ENCODE data around the gene SPAG17. TPM values are rescaled to one million over a fixed set of nuclear protein-coding genes. Genes with fewer than 3 reads are reported as not detected.

Gene SPAG17
- total RNA-seq, 1 experiment from 2014 or later: 1.8 TPM

- Histone ChIP-seq H3K27me3 (ENCODE audit: control insufficient read depth, insufficient read depth, low read length) (no peaks in the 10 kb centered on the region), H3K36me3 (replicated peaks; ENCODE audit: control insufficient read depth, insufficient read depth, low read length) (no peaks in the 10 kb centered on the region), H3K4me3 (ENCODE audit: insufficient read depth, low read depth, low read length) (no peak overlapping the region)
- no peak for DNase-seq
Observed at GRCh38 chr1:118118873-118119463, 66.1 kb downstream of the SPAG17 start.

GRCh38 chr1:118118469-118118868, 66.6 kb downstream of the SPAG17 start:
- Histone ChIP-seq H3K36me3 (replicated peaks; ENCODE audit: control insufficient read depth, insufficient read depth, low read length) (no peaks in the 10 kb centered on the region), H3K27me3 (ENCODE audit: control insufficient read depth, insufficient read depth, low read length) (no peaks in the 10 kb centered on the region), H3K4me3 (ENCODE audit: insufficient read depth, low read depth, low read length) (no peak overlapping the region)
- no peak for DNase-seq

- Histone ChIP-seq H3K27me3 (ENCODE audit: control insufficient read depth, insufficient read depth, low read length) (no peaks in the 10 kb centered on the region), H3K36me3 (replicated peaks; ENCODE audit: control insufficient read depth, insufficient read depth, low read length) (no peaks in the 10 kb centered on the region), H3K4me3 (ENCODE audit: insufficient read depth, low read depth, low read length) (no peak overlapping the region)
- DNase-seq: no peak
Observed at GRCh38 chr1:118117521-118117920, 67.5 kb downstream of the SPAG17 start.

GRCh38 chr1:118116909-118117308, 68.1 kb downstream of the SPAG17 start:
- no peak overlapping the region for H3K4me3 ChIP-seq (ENCODE audit: insufficient read depth, low read depth, low read length)
- H3K36me3 ChIP-seq (replicated peaks; ENCODE audit: control insufficient read depth, insufficient read depth, low read length): no peaks in the 10 kb centered on the region
- no peak for DNase-seq
- no peaks in the 10 kb centered on the region for H3K27me3 ChIP-seq (ENCODE audit: control insufficient read depth, insufficient read depth, low read length)

- no peak for DNase-seq
- Histone ChIP-seq H3K36me3 (replicated peaks; ENCODE audit: control insufficient read depth, insufficient read depth, low read length) (no peaks in the 10 kb centered on the region), H3K27me3 (ENCODE audit: control insufficient read depth, insufficient read depth, low read length) (no peaks in the 10 kb centered on the region), H3K4me3 (ENCODE audit: insufficient read depth, low read depth, low read length) (no peak overlapping the region)
Observed at GRCh38 chr1:118116401-118116800, 68.6 kb downstream of the SPAG17 start.

- no peaks in the 10 kb centered on the region for H3K27me3 ChIP-seq (ENCODE audit: control insufficient read depth, insufficient read depth, low read length)
- no peaks in the 10 kb centered on the region for H3K36me3 ChIP-seq (replicated peaks; ENCODE audit: control insufficient read depth, insufficient read depth, low read length)
- no peak overlapping the region for H3K4me3 ChIP-seq (ENCODE audit: insufficient read depth, low read depth, low read length)
- DNase-seq: no peak
Observed at GRCh38 chr1:118115567-118116295, 69.3 kb downstream of the SPAG17 start.

- Histone ChIP-seq H3K4me3 (ENCODE audit: insufficient read depth, low read depth, low read length) (no peak overlapping the region), H3K27me3 (ENCODE audit: control insufficient read depth, insufficient read depth, low read length) (no peaks in the 10 kb centered on the region), H3K36me3 (replicated peaks; ENCODE audit: control insufficient read depth, insufficient read depth, low read length) (no peaks in the 10 kb centered on the region)
- no peak for DNase-seq
Observed at GRCh38 chr1:118113261-118113660, 71.8 kb downstream of the SPAG17 start.

- DNase-seq: no peak
- no peaks in the 10 kb centered on the region for H3K36me3 ChIP-seq (replicated peaks; ENCODE audit: control insufficient read depth, insufficient read depth, low read length)
- H3K4me3 ChIP-seq (ENCODE audit: insufficient read depth, low read depth, low read length): no peak overlapping the region
- no peaks in the 10 kb centered on the region for H3K27me3 ChIP-seq (ENCODE audit: control insufficient read depth, insufficient read depth, low read length)
Observed at GRCh38 chr1:118110580-118110979, 74.4 kb downstream of the SPAG17 start.

- no peaks in the 10 kb centered on the region for H3K27me3 ChIP-seq (ENCODE audit: control insufficient read depth, insufficient read depth, low read length)
- no peak overlapping the region for H3K4me3 ChIP-seq (ENCODE audit: insufficient read depth, low read depth, low read length)
- no peak for DNase-seq
- H3K36me3 ChIP-seq (replicated peaks; ENCODE audit: control insufficient read depth, insufficient read depth, low read length): no peaks in the 10 kb centered on the region
Observed at GRCh38 chr1:118104951-118105350, 80.1 kb downstream of the SPAG17 start.

GRCh38 chr1:118102445-118102844, 82.6 kb downstream of the SPAG17 start:
- Histone ChIP-seq H3K27me3 (ENCODE audit: control insufficient read depth, insufficient read depth, low read length) (no peaks in the 10 kb centered on the region), H3K4me3 (ENCODE audit: insufficient read depth, low read depth, low read length) (no peak overlapping the region), H3K36me3 (replicated peaks; ENCODE audit: control insufficient read depth, insufficient read depth, low read length) (no peaks in the 10 kb centered on the region)
- DNase-seq: no peak

GRCh38 chr1:118101999-118102398, 83.0 kb downstream of the SPAG17 start:
- H3K4me3 ChIP-seq (ENCODE audit: insufficient read depth, low read depth, low read length): no peak overlapping the region
- DNase-seq: no peak
- H3K27me3 ChIP-seq (ENCODE audit: control insufficient read depth, insufficient read depth, low read length): no peaks in the 10 kb centered on the region
- no peaks in the 10 kb centered on the region for H3K36me3 ChIP-seq (replicated peaks; ENCODE audit: control insufficient read depth, insufficient read depth, low read length)

- H3K36me3 ChIP-seq (replicated peaks; ENCODE audit: control insufficient read depth, insufficient read depth, low read length): no peaks in the 10 kb centered on the region
- DNase-seq: no peak
Observed at GRCh38 chr1:118101515-118101844, 83.5 kb downstream of the SPAG17 start.

GRCh38 chr1:118100686-118101514, 84.1 kb downstream of the SPAG17 start:
- H3K36me3 ChIP-seq (replicated peaks; ENCODE audit: control insufficient read depth, insufficient read depth, low read length): no peaks in the 10 kb centered on the region
- H3K27me3 ChIP-seq (ENCODE audit: control insufficient read depth, insufficient read depth, low read length): no peaks in the 10 kb centered on the region
- H3K4me3 ChIP-seq (ENCODE audit: insufficient read depth, low read depth, low read length): no peak overlapping the region
- no peak for DNase-seq

More at GRCh38 chr1:118101515-118101844, 83.5 kb downstream of the SPAG17 start:
- Histone ChIP-seq H3K27me3 (ENCODE audit: control insufficient read depth, insufficient read depth, low read length) (no peaks in the 10 kb centered on the region), H3K4me3 (ENCODE audit: insufficient read depth, low read depth, low read length) (no peak overlapping the region)

GRCh38 chr1:118099686-118100085, 85.3 kb downstream of the SPAG17 start:
- no peak overlapping the region for H3K4me3 ChIP-seq (ENCODE audit: insufficient read depth, low read depth, low read length)

More at GRCh38 chr1:118099686-118100085, 85.3 kb downstream of the SPAG17 start:
- Histone ChIP-seq H3K36me3 (replicated peaks; ENCODE audit: control insufficient read depth, insufficient read depth, low read length) (no peaks in the 10 kb centered on the region), H3K27me3 (ENCODE audit: control insufficient read depth, insufficient read depth, low read length) (no peaks in the 10 kb centered on the region)
- no peak for DNase-seq

All from H7 (cell line).